ENCODE results near the gene PIGR. TPM values are rescaled to one million over a fixed set of nuclear protein-coding genes. Genes with fewer than 3 reads are reported as not detected.

Gene PIGR
- total RNA-seq, 1 donor from 2014 or later, result not detected

DNA sequence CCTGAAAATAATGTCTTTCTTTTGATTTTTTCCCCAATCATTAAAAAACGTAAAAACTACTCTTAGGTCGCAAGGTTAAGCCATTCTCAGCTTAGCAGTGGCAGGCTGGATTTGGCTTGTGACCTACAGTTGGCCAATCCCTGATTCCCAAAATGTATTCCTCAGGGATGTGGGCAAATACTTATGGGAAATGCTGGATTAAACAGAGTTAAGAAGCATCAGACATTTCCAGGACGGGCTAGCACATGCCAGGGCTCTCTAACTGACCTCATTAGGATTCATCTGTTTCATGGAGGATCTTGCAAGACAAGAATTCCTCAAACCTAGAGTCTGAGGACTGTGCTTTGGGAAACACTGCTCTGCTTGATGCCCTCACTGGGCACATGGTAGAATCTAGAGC, 50.0 kb downstream of the PIGR start:
- Mint-ChIP-seq H3K4me3 (ENCODE audit: unreplicated experiment) (no peak overlapping the region), H3K36me3 (ENCODE audit: unreplicated experiment) (no peaks in the 10 kb centered on the region), H3K9me3 (ENCODE audit: unreplicated experiment) (no peaks in the 10 kb centered on the region), H3K4me1 (ENCODE audit: unreplicated experiment) (peaks cover 5% of the 10 kb centered on the region), H3K27ac (ENCODE audit: unreplicated experiment) (no peak overlapping the region), H3K27me3 (ENCODE audit: unreplicated experiment) (peaks cover 1% of the 10 kb centered on the region)
- TF ChIP-seq, protein P1, sequence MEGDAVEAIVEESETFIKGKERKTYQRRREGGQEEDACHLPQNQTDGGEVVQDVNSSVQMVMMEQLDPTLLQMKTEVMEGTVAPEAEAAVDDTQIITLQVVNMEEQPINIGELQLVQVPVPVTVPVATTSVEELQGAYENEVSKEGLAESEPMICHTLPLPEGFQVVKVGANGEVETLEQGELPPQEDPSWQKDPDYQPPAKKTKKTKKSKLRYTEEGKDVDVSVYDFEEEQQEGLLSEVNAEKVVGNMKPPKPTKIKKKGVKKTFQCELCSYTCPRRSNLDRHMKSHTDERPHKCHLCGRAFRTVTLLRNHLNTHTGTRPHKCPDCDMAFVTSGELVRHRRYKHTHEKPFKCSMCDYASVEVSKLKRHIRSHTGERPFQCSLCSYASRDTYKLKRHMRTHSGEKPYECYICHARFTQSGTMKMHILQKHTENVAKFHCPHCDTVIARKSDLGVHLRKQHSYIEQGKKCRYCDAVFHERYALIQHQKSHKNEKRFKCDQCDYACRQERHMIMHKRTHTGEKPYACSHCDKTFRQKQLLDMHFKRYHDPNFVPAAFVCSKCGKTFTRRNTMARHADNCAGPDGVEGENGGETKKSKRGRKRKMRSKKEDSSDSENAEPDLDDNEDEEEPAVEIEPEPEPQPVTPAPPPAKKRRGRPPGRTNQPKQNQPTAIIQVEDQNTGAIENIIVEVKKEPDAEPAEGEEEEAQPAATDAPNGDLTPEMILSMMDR (IDR thresholded peaks at IDR 0.05), result no peak
- no peak for DNase-seq (ENCODE audit: extremely low spot score, unreplicated experiment)

DNA sequence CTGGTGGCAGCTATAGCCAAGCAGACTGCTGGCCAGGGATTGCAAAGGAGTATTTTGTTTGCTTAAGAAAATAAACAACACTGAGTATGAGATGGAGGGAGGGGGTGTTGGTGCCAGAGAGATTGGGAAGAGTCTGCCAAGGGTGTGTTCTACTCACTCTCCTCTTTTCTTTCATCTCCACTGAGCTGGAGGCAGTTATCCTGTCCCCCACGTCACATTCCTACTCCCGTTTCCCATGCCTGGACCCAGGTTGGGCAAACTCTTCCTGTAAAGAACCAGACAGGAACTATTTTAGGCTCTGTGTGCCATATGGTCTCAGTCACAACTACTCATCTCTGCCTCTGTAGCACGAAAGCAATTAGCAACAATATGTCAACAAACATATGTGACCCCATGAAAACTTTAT, 50.4 kb downstream of the PIGR start:
- H3K4me3 Mint-ChIP-seq (ENCODE audit: unreplicated experiment), result no peak overlapping the region
- H3K27me3 Mint-ChIP-seq (ENCODE audit: unreplicated experiment), result peaks cover 6% of the 10 kb centered on the region
- peak; percentile 32 for DNase-seq (ENCODE audit: extremely low spot score, unreplicated experiment)
- no peak overlapping the region for H3K27ac Mint-ChIP-seq (ENCODE audit: unreplicated experiment)
- no peaks in the 10 kb centered on the region for H3K9me3 Mint-ChIP-seq (ENCODE audit: unreplicated experiment)
- no peaks in the 10 kb centered on the region for H3K36me3 Mint-ChIP-seq (ENCODE audit: unreplicated experiment)
- TF ChIP-seq, protein P1 (IDR thresholded peaks at IDR 0.05), result no peak
- H3K4me1 Mint-ChIP-seq (ENCODE audit: unreplicated experiment), result peaks cover 5% of the 10 kb centered on the region

DNA sequence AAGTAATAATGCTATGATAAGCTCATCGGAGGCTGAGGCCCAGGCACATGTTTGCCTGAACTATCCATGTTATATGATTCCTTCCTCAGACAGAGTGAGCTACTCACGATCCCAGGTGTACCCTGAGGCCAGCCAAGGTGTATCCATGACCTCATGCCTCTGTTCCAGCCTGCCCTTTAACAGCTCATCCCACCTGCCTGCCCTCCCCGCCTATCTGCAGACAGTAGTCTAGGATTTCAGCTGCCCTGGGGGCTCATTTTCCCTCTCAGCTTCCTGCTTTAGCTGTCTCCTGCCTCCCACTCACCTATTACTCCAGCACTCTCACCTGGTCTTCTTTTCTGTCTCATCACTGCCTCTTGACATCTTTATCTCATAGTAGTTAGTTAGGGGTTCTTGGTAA, 50.9 kb downstream of the PIGR start:
- Mint-ChIP-seq H3K27me3 (ENCODE audit: unreplicated experiment) (peaks cover 7% of the 10 kb centered on the region), H3K9me3 (ENCODE audit: unreplicated experiment) (no peaks in the 10 kb centered on the region), H3K4me1 (ENCODE audit: unreplicated experiment) (peaks cover 5% of the 10 kb centered on the region), H3K27ac (ENCODE audit: unreplicated experiment) (no peak overlapping the region), H3K36me3 (ENCODE audit: unreplicated experiment) (no peaks in the 10 kb centered on the region), H3K4me3 (ENCODE audit: unreplicated experiment) (no peak overlapping the region)
- DNase-seq (ENCODE audit: extremely low spot score, unreplicated experiment), result peak; percentile 36
- TF ChIP-seq, protein P1 (IDR thresholded peaks at IDR 0.05), result no peak

DNA sequence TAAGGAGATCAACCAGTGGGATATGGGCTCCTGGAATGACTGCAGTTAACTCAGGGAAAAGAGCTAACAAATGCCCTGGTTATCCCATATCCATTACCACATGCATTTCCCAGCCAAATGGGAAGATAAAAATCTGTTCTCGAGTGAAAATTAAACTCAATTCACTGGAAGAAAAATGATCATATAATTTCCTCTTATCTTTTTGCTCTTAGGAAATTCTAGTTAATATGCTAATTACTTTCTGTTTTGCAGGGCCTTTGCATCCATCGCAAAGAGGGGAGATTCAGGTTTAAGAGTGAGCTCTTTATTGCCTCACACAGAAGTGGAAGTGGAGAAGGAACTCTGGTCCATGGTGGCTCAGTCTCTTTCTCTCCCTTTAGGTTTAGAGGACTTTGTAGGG, 52.9 kb downstream of the PIGR start:
- DNase-seq (ENCODE audit: extremely low spot score, unreplicated experiment), result no peak
- H3K36me3 Mint-ChIP-seq (ENCODE audit: unreplicated experiment), result no peaks in the 10 kb centered on the region
- no peak overlapping the region for H3K4me3 Mint-ChIP-seq (ENCODE audit: unreplicated experiment)
- no peak overlapping the region for H3K27ac Mint-ChIP-seq (ENCODE audit: unreplicated experiment)
- TF ChIP-seq, protein P1 (IDR thresholded peaks at IDR 0.05), result no peak
- H3K4me1 Mint-ChIP-seq (ENCODE audit: unreplicated experiment), result peaks cover 3% of the 10 kb centered on the region
- H3K9me3 Mint-ChIP-seq (ENCODE audit: unreplicated experiment), result no peaks in the 10 kb centered on the region
- H3K27me3 Mint-ChIP-seq (ENCODE audit: unreplicated experiment), result peaks cover 13% of the 10 kb centered on the region

DNA sequence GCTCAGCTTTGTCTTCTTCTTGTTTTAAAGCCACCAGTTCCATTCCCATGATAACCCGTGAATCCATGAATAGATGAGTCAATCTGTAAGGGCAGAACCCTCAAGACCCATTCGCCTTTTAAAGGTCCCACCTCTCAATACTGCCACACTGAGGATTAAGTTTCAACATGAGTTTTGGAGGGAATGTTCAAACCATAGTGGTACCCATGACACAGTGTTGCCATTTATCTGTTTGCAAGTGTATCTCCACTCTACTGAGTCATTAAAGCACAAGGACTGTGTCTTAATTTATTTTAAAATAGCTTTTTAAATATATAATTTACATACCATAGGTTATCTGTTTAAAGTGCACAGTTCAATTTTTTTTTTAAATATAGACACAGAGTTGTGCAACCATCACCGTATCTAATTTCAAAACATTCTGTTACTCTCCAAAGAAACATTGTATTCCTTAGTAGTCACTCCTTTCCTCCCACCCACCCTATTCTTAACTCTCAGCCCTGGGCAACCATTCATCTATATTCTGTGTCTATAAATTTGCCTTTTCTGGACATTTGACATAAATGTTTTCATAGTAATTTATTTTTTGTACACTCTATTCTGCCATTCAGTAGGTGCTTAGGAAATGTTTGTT, 53.8 kb downstream of the PIGR start:
- DNase-seq (ENCODE audit: extremely low spot score, unreplicated experiment), result no peak
- no peaks in the 10 kb centered on the region for H3K4me1 Mint-ChIP-seq (ENCODE audit: unreplicated experiment)
- H3K4me3 Mint-ChIP-seq (ENCODE audit: unreplicated experiment), result no peak overlapping the region
- TF ChIP-seq, protein P1 (IDR thresholded peaks at IDR 0.05), result no peak
- H3K9me3 Mint-ChIP-seq (ENCODE audit: unreplicated experiment), result no peaks in the 10 kb centered on the region
- H3K36me3 Mint-ChIP-seq (ENCODE audit: unreplicated experiment), result no peaks in the 10 kb centered on the region
- H3K27ac Mint-ChIP-seq (ENCODE audit: unreplicated experiment), result no peak overlapping the region
- H3K27me3 Mint-ChIP-seq (ENCODE audit: unreplicated experiment), result peaks cover 21% of the 10 kb centered on the region

Measured in osteocyte (in vitro differentiated cells).